Astrocyte (in vitro differentiated cells and primary cell): Measurements from ENCODE around the gene SPOCK1.

ENCODE experiments used
- EZH2 ChIP-seq: IDR thresholded peaks from 2 replicates; pipeline ENCODE4 v1.6.1; 2012; ENCODE audit warnings: mild to moderate bottlenecking, low read length, inconsistent platforms; ENCODE audit not compliant: insufficient read depth
- TF ChIP-seq, protein P1 (sequence below): IDR thresholded peaks from 2 replicates; pipeline ENCODE4 v1.5.1; 2011; ENCODE audit warnings: low read depth, mild to moderate bottlenecking, inconsistent platforms, low read length, moderate library complexity; ENCODE audit not compliant: insufficient read depth

DNA sequence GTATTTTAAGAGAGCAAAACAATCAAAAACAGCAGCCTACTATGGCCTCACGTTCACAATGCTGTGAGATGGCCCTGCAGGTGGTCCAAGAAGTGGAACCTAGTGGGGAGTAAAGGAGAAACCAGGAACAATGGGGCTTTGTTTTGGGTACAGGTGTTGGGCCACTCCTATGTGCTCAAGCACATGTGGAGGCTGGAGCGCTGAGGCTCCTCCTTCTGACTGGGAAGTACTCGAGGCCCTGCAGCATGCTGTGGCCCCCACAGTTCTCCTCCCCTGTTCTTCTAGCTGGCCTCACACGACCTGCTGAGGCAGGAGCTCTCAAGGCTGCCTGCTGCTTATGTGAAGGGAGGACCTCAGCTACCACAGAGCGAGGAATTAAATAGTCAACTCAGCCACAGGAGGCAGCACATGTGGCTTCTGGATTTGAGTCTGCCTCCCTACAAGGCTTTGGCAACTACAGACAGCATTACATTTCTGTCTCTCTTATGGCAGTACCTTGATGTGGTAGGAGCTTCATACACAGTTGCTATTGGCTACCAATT is 482.3 kb downstream of the SPOCK1 start:
- TF ChIP-seq, protein P1, sequence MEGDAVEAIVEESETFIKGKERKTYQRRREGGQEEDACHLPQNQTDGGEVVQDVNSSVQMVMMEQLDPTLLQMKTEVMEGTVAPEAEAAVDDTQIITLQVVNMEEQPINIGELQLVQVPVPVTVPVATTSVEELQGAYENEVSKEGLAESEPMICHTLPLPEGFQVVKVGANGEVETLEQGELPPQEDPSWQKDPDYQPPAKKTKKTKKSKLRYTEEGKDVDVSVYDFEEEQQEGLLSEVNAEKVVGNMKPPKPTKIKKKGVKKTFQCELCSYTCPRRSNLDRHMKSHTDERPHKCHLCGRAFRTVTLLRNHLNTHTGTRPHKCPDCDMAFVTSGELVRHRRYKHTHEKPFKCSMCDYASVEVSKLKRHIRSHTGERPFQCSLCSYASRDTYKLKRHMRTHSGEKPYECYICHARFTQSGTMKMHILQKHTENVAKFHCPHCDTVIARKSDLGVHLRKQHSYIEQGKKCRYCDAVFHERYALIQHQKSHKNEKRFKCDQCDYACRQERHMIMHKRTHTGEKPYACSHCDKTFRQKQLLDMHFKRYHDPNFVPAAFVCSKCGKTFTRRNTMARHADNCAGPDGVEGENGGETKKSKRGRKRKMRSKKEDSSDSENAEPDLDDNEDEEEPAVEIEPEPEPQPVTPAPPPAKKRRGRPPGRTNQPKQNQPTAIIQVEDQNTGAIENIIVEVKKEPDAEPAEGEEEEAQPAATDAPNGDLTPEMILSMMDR, result no peak
- TF ChIP-seq EZH2, result no peak
